CD4-positive, alpha-beta T cell (primary cell): Measurements from ENCODE around the gene PCP2. TPM values are rescaled to one million over a fixed set of nuclear protein-coding genes. Genes with fewer than 3 reads are reported as not detected.

Source experiments
- ATAC-seq: fragments of 200-7000 bp; cut with Tn5 transposase; one replicate; pipeline ENCODE4 v1.10.0; 2022; ENCODE audit warnings: mild to moderate bottlenecking; ENCODE audit not compliant: poor library complexity
- CTCF ChIA-PET: fragments of 350-600 bp; sonication (Branson Sonifier 250); formaldehyde crosslinking; loops from one replicate; lab custom pipeline; 2021; ENCODE audit warnings: antibody characterized with exemption, inconsistent platforms; lab: Charles Lee
- POLR2A ChIA-PET: fragments of 350-600 bp; sonication (Branson Sonifier 250); formaldehyde crosslinking; loops from one replicate; lab custom pipeline; 2021; ENCODE audit warnings: antibody characterized with exemption, inconsistent platforms; lab: Charles Lee
- DNase-seq, 14 experiments: peaks; one replicate each; pipeline ENCODE4 v3.0.0-alpha.2; 2013 to 2020; ENCODE audit warnings: mixed read lengths in 2 of 14
- H3K27ac ChIP-seq, 2 donors: one replicate each; pipeline versions ENCODE4 v1.5.1 to v1.7.0; 2013; ENCODE audit warnings: low read length in 2 of 2, low read depth in 1 of 2, mild to moderate bottlenecking in 1 of 2
- H3K27me3 ChIP-seq, 2 experiments: 1 replicate in 1 of 2; 2 replicates in 1 of 2; pipeline versions ENCODE4 v1.6.1 to v1.7.0; 2013; ENCODE audit warnings: low read length in 2 of 2, control low read depth in 1 of 2, mild to moderate bottlenecking in 1 of 2, moderate library complexity in 1 of 2; ENCODE audit not compliant: insufficient read depth in 2 of 2, control insufficient read depth in 1 of 2
- H3K36me3 ChIP-seq: one replicate; pipeline ENCODE4 v1.6.1; 2013; ENCODE audit warnings: low read length, control low read depth; ENCODE audit not compliant: insufficient read depth
- H3K4me1 ChIP-seq: one replicate; pipeline ENCODE4 v1.6.1; 2013; ENCODE audit warnings: low read length, control low read depth; ENCODE audit not compliant: insufficient read depth
- H3K4me3 ChIP-seq: one replicate; pipeline ENCODE4 v1.5.1; 2013; ENCODE audit warnings: mild to moderate bottlenecking, low read length, moderate library complexity
- H3K9me3 ChIP-seq, 2 experiments: 1 replicate in 1 of 2; 2 replicates in 1 of 2; pipeline versions ENCODE4 v1.6.1 to v1.7.0; 2013; ENCODE audit warnings: low read length in 2 of 2, mild to moderate bottlenecking in 2 of 2, control low read depth in 1 of 2, moderate library complexity in 1 of 2; ENCODE audit not compliant: control insufficient read depth in 1 of 2, insufficient read depth in 1 of 2
- H3K27ac Mint-ChIP-seq: one replicate; pipeline ENCODE4 v1.8.0; 2020; ENCODE audit warnings: mixed read lengths
- H3K27me3 Mint-ChIP-seq: one replicate; pipeline ENCODE4 v1.8.0; 2021; ENCODE audit warnings: mixed read lengths
- H3K36me3 Mint-ChIP-seq: one replicate; pipeline ENCODE4 v1.8.0; 2021; ENCODE audit warnings: low read depth, mixed read lengths
- H3K4me1 Mint-ChIP-seq: one replicate; pipeline ENCODE4 v1.8.0; 2021; ENCODE audit warnings: low read depth, mixed read lengths
- H3K4me3 Mint-ChIP-seq: one replicate; pipeline ENCODE4 v1.8.0; 2020; ENCODE audit warnings: mild to moderate bottlenecking, mixed read lengths
- H3K9me3 Mint-ChIP-seq: one replicate; pipeline ENCODE4 v1.8.0; 2020; ENCODE audit warnings: mixed read lengths
- CTCF ChIP-seq: fragments of 200-600 bp; IDR thresholded peaks from one replicate; pipeline ENCODE4 v1.8.0; 2022; ENCODE audit warnings: antibody characterized with exemption, mild to moderate bottlenecking
- intact Hi-C, 2 experiments: fragments of 100-400 bp; cut with DNase I in 1 of 2; cut with micrococcal nuclease in 1 of 2; formaldehyde crosslinking; loops; one replicate each; pipeline versions ENCODE4 v1.15.1 to v1.9.0; 2023 to 2025; cut with DNase I, micrococcal nuclease
- total RNA-seq, 174 experiments: library from RNA in 2 of 174; stranded (reverse) in 2 of 174; gene quantifications; one replicate each; pipeline ENCODE4 v1.2.3 and lab custom pipeline; 2021 to 2026

The PCP2 gene
- total RNA-seq, 2 experiments from 2014 or later, result 1.9 to 2.1 TPM

GRCh38 chr19:7670790-7671189 is 37.3 kb upstream of the PCP2 start:
- no peaks in the 10 kb centered on the region for H3K36me3 Mint-ChIP-seq
- Histone ChIP-seq H3K9me3 (peaks cover 0 to 7% of the 10 kb centered on the region in 2 experiments), H3K27ac (no peak overlapping the region), H3K36me3 (no peaks in the 10 kb centered on the region), H3K4me1 (peaks cover 31% of the 10 kb centered on the region), H3K27me3 (peaks cover 16 to 19% of the 10 kb centered on the region in 2 experiments), H3K4me3 (no peak overlapping the region)
- H3K9me3 Mint-ChIP-seq, result no peaks in the 10 kb centered on the region
- H3K27me3 Mint-ChIP-seq, result peaks cover 54% of the 10 kb centered on the region
- intact Hi-C loops, result no loop called here
- ATAC-seq (no peak), DNase-seq (no peak)
- H3K4me3 Mint-ChIP-seq, result peak overlapping the region; percentile 54
- ChIA-PET POLR2A (no interaction called here), CTCF (interaction anchor here (1.6 kb wide), 1 partner anchor 10 kb away, joined by 9 read pairs; the partner anchor contains the start of gene TRAPPC5)
- no peak for TF ChIP-seq CTCF
- no peak overlapping the region for H3K27ac Mint-ChIP-seq
- peaks cover 21% of the 10 kb centered on the region for H3K4me1 Mint-ChIP-seq

GRCh38 chr19:7670150-7670783 is 36.7 kb upstream of the PCP2 start:
- no peak for TF ChIP-seq CTCF
- H3K4me1 Mint-ChIP-seq, result peaks cover 20% of the 10 kb centered on the region
- H3K36me3 Mint-ChIP-seq, result no peaks in the 10 kb centered on the region
- H3K4me3 Mint-ChIP-seq, result peak overlapping the region; percentile 54
- CTCF ChIA-PET, result interaction anchor here (1.6 kb wide), 1 partner anchor 10 kb away, joined by 9 read pairs; the partner anchor contains the start of gene TRAPPC5
- peaks cover 52% of the 10 kb centered on the region for H3K27me3 Mint-ChIP-seq
- no peak overlapping the region for H3K27ac Mint-ChIP-seq
- ATAC-seq, result peak; percentile 55
- Histone ChIP-seq H3K27ac (no peak overlapping the region), H3K4me1 (peaks cover 30% of the 10 kb centered on the region), H3K27me3 (peaks cover 13 to 19% of the 10 kb centered on the region in 2 experiments), H3K4me3 (peak overlapping the region; percentile 25), H3K9me3 (peaks cover 0 to 7% of the 10 kb centered on the region in 2 experiments), H3K36me3 (no peaks in the 10 kb centered on the region)
- no peaks in the 10 kb centered on the region for H3K9me3 Mint-ChIP-seq
- POLR2A ChIA-PET, result interaction anchor here (1.8 kb wide), 1 partner anchor 11 kb away, joined by 6 read pairs; the partner anchor contains the start of gene TRAPPC5
- DNase-seq, result peak in 4 of 14 experiments; percentile 13 to 66 (median 44)
- intact Hi-C loops, result no loop called here

- Histone ChIP-seq H3K4me3 (no peak overlapping the region), H3K36me3 (no peaks in the 10 kb centered on the region), H3K9me3 (peaks cover 0 to 7% of the 10 kb centered on the region in 2 experiments), H3K27me3 (peaks cover 13 to 19% of the 10 kb centered on the region in 2 experiments), H3K4me1 (peaks cover 30% of the 10 kb centered on the region), H3K27ac (no peak overlapping the region)
- intact Hi-C loops, result no loop called here
- Mint-ChIP-seq H3K9me3 (no peaks in the 10 kb centered on the region), H3K36me3 (no peaks in the 10 kb centered on the region), H3K27me3 (peaks cover 51% of the 10 kb centered on the region), H3K4me3 (no peak overlapping the region), H3K27ac (no peak overlapping the region), H3K4me1 (peaks cover 19% of the 10 kb centered on the region)
- TF ChIP-seq CTCF, result no peak
- DNase-seq (no peak), ATAC-seq (no peak)
- ChIA-PET POLR2A (interaction anchor here (1.8 kb wide), 1 partner anchor 11 kb away, joined by 6 read pairs; the partner anchor contains the start of gene TRAPPC5), CTCF (no interaction called here)
These were observed 36.1 kb upstream of the PCP2 start for GRCh38 chr19:7669641-7670040.
